Retinal pigment epithelial cell (primary cell): ENCODE data around the gene DGLUCY.
"Not testable (repeated sequence)": the region's sequence is repeated elsewhere in the genome, so short reads cannot be mapped to it uniquely, and the experiment has no call there.

Experiments used
- DNase-seq: peaks from one replicate; pipeline ENCODE4 v3.0.0-alpha.2; 2010; ENCODE audit warnings: low read depth
- H3K4me3 ChIP-seq: 2 replicates; pipeline ENCODE4 v1.5.1; 2011; ENCODE audit warnings: mild to moderate bottlenecking, low read length, control low read depth, moderate library complexity
- TF ChIP-seq, protein P1 (sequence below): conservative IDR thresholded peaks from 2 replicates; pipeline ENCODE4 v1.5.1; 2011; ENCODE audit warnings: low read depth, low read length, control low read depth, inconsistent platforms

Gene DGLUCY

DNA sequence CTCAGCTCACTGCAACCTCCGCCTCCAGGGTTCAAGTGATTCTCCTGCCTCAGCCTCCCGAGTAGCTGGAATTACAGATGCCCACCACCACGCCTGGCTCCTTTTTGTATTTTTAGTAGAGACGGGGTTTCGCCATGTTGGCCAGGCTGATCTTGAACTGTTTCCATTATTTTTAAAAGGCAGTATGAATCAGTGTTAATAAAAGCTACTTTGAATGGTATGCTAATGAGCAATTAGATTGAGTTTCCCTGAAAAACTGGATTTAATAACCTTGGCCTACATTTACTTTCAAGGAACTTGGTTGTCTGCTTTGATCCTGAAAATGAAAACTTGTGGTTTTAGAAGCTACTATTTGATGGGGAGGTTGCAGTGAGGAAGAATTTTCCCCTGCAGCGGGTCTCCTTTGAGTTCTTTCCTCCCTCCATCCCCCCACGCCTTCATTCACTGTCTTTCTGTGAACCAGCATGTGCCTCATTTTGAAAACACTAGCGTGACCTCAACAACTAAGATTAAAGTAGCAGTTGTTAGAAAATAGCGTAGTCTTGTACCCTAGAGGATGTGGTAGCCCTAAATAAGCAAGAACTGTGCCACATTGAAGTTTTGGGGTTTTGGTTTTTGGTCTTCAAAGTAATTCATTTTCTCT lies 35.7 kb upstream of the DGLUCY start:
- TF ChIP-seq, protein P1, sequence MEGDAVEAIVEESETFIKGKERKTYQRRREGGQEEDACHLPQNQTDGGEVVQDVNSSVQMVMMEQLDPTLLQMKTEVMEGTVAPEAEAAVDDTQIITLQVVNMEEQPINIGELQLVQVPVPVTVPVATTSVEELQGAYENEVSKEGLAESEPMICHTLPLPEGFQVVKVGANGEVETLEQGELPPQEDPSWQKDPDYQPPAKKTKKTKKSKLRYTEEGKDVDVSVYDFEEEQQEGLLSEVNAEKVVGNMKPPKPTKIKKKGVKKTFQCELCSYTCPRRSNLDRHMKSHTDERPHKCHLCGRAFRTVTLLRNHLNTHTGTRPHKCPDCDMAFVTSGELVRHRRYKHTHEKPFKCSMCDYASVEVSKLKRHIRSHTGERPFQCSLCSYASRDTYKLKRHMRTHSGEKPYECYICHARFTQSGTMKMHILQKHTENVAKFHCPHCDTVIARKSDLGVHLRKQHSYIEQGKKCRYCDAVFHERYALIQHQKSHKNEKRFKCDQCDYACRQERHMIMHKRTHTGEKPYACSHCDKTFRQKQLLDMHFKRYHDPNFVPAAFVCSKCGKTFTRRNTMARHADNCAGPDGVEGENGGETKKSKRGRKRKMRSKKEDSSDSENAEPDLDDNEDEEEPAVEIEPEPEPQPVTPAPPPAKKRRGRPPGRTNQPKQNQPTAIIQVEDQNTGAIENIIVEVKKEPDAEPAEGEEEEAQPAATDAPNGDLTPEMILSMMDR, result no peak
- no peak overlapping the region for H3K4me3 ChIP-seq
- DNase-seq, result no peak

DNA sequence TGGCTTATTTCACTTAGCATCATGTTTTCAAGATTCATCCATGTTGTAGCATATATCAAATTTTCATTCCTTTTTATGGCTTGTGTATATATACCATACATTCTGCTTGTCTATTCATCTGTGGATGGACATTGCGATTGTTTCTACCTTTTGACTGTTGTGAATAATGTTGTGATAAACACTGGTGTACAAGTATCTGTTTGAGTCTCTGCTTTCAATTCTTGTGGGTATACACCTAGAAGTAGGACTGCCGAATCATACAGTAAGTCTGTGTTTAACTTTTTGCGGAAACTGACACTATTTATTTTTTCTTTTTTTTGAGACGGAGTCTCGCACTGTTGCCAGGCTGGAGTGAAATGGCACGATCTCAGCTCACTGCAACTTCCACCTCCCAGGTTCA lies 33.8 kb upstream of the DGLUCY start:
- TF ChIP-seq, protein P1, result no peak
- DNase-seq, result no peak
- H3K4me3 ChIP-seq, result no peak overlapping the region

DNA sequence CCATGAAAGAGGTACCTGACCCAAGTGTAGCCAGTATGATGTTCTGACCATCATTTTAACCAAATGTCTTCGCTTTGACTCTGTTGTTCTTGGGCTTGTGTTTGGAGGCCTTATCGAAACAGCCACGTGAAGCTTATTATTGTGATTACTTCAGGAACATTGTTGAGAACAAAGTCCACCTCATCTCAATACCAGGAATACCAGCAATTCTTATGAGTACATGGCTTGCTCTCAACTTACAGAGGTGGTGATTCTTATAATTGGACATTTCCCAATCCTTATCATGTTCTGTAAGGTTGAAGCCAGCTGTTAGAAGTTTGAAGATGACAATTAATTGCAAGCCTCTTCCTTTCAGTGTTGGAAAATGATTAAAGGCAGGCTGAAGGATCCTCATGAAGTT lies 31.6 kb upstream of the DGLUCY start:
- DNase-seq, result no peak
- TF ChIP-seq, protein P1, result no peak

DNA sequence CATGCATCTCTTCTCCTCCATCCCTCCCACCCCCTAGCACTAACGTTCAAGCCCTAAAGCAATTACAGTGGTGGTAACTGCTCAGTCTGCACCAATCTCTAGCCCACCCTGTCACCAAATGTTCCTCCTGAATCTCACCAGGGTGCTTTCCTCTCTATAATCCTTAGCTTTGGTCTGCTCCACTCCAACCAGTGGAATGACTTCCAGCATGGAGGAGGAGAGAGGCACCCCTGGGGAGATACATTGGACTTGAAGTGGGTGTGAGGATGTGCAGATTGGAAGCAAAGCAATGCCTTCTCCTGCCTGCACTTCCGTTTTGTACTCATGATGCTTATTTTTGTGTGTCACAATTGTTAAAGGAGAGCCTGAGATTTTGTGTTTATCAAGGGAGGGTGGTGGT lies 29.4 kb upstream of the DGLUCY start:
- TF ChIP-seq, protein P1, result no peak
- no peak for DNase-seq

More for the DNA sequence above, 31.6 kb upstream of the DGLUCY start:
- H3K4me3 ChIP-seq, result no peak overlapping the region

DNA sequence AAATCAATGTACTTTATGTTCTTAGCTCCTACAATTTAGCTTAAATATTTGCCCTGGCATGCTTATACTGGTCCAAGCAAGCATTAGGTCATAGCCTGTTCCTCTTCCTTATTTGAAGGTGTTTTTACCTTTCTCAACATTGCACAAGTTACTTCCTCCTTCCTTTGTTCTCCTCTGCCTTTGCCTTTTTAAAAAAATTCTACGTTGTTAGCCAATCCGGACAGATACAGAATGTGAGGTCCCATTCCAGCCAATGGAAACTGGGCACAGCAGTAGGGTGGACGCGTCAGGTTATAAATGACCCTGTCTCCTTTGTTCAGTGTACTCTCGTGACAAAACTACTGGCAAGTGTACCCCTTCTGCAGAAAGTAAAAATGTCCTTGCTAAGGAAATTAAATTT lies 26.4 kb upstream of the DGLUCY start:
- H3K4me3 ChIP-seq, DNase-seq: not testable (repeated sequence)

More for the DNA sequence above, 29.4 kb upstream of the DGLUCY start:
- no peak overlapping the region for H3K4me3 ChIP-seq

DNA sequence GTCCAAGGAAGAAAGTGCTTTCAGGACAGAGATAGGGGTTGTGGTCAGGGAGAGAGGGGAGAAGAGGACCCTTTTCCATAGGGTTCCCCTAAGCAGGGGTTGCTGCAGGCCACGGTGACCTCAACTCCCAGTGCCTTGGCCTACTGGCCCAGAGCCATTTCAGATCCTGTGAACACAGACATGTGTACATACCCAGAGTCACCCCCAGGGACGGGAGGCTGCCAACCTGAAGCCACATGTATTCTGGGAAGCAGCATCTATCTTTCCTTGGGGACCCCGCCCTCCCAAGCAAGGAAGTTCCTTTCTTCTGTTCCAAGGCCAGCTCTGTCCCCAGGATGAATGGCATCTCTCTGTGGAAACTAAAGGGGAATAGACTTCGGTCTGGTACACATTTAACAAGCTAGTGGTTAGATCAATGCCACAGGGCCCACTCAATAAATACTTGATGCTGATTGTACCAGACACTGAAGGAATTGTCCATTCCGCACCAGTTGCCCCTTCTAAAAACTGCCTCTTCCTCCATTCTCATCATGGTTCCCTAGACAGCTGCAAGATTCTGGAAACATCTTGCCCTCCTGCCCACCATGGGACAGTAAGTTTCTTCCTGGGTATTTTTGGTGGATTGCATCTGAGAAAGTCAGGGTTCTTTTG lies 25.2 kb upstream of the DGLUCY start:
- TF ChIP-seq, protein P1, result no peak
- DNase-seq, result no peak
- H3K4me3 ChIP-seq, result no peak overlapping the region

DNA sequence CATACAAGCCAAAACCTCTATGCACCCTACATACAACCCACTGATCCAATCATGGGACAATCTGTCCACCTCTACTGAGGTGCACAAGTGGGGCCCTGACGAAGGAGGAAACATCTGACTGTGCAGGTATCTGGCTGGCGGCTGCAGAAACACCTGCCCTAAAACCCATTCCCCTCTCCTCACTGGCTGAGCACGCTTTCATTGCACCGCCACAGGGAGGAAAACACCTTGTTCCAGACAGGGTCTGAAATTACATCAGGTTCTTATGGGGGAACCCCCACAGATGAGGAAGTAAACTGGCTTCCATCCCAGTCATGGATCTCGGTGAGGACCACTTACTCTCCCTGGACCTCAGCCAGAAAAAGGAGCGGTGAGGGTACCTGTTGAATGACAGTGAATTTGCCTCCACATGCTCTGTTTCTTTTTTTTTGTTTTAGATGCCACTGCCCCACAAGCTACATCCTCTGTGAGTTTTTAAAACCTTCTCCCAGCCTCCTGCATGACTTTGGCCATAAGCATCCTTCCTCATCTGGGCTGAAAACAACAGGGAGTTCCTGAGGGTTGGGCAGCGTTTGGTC lies 23.8 kb upstream of the DGLUCY start:
- TF ChIP-seq, protein P1, result no peak
- DNase-seq, result no peak
- no peak overlapping the region for H3K4me3 ChIP-seq
